Activated CD8-positive, alpha-beta memory T cell treated with anti-CD3 and anti-CD28 coated beads, Interleukin-2, amount 50 U/mL, for 1 hour (primary cell): ENCODE results near the gene DNAH1.

ENCODE experiments used
- DNase-seq: peaks from one replicate; pipeline ENCODE4 v3.0.0-alpha.2; 2020; ENCODE audit errors: extremely low read depth

DNAH1 gene

DNA sequence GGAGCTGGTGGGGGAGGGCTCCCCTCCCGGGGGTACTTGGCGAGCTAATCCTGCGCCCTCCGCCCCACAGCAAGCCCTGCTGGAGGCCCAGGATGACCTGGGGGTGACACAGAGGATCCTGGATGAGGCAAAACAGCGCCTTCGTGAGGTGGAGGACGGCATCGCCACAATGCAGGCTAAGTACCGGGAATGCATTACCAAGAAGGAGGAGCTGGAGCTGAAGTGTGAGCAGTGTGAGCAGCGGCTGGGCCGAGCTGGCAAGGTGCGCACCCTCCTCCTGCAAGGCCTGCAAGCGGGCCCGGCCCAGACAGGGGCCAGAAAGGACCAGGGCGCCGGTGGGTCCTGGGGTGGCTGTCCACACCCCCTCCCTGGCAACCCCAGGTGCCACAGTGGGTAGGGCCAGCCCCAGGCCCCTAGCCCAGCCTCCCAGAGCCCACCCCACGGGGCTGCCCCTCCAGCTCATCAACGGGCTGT is 72.3 kb downstream of the DNAH1 start:
- DNase-seq, result no peak

DNA sequence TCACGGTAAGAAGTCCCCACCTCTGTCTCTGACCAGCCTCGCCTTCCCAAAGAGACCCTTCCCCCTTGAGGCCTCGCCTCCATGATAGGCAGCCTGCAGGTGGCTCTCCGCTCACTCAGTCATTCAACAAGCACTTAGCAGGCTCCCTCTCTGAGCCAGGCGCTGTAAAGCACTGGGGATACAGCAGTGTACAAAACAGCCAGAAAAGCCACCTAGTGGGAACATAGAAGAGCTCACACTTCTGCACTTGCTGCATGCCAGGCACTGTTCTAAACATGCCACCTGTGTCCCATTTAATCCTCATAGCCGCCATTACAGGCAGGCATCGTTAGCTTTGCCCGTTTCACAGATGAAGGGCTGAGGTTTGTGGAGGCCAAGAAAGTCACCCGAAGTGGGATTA is 72.8 kb downstream of the DNAH1 start:
- no peak for DNase-seq

DNA sequence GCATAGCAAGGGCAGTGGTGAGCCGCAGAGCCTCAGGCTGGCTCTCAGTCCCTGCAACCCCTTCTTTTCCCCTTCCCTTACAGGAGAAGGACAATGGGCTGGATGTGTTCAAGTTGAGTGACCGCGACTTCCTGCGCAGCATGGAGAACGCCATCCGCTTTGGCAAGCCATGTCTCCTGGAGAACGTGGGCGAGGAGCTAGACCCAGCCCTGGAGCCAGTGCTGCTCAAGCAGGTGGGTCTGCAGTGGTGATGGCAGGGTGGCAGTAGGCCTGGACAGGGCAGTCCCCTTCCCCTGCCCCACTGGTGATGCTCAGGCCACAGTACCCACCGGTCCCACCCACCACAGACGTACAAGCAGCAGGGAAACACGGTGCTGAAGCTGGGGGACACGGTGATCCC is 75.0 kb downstream of the DNAH1 start:
- DNase-seq, result no peak

DNA sequence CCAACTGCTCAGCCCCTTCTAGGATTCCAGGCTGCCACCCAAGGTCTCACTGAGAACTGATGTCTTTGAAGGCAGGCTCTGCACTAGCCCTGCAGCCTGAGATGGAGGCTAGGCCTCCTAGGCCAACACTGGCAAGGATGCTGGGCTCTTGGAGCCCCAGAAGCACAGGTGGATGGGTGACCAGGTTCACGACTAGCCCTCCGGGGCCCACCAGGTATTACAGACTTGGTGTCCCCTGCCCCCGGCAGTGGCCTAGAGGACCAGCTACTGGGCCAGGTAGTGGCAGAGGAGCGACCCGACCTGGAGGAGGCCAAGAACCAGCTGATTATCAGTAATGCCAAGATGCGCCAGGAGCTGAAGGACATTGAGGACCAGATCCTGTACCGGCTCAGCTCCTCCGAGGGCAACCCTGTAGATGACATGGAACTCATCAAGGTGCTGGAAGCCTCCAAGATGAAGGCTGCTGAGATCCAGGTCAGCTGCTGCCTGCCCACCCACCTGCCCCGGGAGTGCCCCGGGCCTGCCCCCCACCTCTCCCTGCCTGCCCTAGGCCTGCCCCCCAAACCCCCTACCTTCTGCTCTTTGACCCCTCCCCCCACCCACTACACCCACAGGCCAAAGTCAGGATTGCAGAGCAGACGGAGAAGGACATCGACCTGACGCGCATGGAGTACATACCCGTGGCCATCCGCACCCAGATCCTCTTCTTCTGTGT is 76.3 kb downstream of the DNAH1 start:
- no peak for DNase-seq

DNA sequence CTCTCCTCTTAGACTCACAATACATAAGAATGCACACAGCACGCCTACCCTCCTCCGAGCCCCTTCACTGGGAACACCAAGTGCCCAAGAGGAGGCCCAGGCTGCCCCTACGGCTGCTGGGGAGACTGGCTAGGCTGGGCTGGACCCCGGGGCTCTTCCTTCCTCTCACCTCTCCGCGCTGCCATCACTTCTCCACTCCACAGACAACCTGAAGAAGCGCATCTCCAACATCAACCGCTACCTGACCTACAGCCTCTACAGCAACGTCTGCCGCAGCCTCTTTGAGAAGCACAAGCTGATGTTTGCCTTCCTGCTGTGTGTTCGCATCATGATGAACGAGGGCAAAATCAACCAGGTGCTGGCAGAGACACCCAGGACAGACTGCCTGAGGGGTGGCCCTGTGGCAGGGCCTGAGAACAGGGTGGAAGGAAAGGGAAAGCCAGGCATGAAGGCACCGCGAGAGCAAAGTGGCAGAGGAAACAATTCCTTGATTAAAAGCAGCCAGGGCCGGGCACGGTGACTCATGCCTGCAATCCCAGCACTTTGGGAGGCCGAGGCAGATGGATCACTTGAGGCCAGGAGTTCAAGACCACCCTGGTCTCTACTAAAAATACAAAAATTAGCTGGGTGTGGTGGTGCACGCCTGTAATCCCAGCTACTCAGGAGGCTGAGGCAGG is 77.2 kb downstream of the DNAH1 start:
- DNase-seq, result no peak

DNA sequence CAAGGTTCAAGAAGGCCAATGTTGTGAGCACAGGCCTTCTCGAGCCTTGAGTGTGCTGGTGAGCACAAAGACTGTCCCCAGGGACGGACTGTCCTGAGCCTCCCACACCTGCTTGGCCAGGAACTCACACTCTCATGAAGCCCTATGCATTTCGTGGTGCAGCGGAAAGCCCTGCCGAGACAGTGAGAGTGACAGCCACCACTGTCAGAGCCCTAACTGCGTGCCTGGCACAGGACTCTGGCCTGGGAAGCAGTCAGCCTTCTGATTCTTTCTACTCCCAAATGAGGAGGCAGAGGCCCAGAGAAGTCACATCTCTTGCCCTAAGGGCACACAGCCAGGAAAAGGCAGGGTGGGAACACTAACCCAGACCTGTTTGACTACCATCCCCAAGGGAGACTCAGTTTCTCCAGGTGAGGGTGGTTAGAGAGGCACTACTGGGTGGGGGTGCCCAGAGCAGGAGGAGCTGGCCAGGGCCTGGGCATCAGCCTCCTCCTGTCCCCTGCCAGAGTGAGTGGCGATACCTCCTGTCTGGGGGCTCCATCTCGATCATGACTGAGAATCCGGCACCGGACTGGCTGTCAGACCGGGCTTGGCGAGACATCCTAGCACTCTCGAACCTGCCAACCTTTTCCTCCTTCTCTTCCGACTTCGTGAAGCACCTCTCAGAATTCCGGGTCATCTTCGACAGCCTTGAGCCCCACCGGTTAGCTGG is 78.0 kb downstream of the DNAH1 start:
- no peak for DNase-seq

DNA sequence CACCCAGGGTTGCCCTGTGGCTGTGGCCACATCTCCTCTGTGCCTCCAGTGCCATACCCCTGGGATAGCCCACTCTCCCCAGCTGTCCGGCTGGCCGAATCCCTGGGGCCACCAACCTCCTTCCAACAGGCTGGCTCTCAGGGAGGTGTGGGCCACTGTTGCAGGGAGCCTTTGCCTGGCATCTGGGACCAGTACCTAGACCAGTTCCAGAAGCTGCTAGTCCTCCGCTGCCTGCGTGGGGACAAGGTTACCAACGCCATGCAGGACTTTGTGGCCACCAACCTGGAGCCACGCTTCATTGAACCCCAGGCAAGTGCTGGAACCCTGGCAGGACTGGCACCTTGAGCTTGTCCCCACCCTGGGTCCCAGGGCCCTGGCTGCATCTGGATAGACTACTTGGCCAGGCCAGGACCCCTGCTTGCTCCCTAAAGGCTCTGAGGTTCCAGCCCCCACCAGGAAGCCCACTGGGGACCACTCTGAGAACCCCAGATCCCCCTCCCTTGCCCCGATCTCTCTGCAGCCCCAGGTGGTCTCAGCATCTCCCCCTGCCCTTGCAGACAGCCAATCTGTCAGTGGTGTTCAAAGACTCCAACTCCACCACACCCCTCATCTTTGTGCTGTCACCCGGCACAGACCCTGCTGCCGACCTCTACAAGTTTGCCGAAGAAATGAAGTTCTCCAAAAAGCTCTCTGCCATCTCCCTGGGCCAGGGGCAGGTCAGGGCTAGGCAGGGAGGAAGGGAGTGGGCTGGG is 78.8 kb downstream of the DNAH1 start:
- no peak for DNase-seq

DNA sequence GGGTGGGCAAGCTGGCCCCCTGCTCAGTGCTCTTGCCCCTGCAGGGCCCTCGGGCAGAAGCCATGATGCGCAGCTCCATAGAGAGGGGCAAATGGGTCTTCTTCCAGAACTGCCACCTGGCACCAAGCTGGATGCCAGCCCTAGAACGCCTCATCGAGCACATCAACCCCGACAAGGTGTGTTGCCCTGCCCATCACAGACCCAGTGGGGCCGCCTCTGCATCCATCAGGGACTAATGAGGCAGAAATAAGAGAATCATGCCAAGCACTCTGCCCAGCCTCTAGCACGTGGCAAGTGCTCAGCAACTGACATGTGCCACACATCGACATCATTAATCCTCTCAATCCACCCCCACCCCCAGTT is 79.4 kb downstream of the DNAH1 start:
- DNase-seq, result no peak

DNA sequence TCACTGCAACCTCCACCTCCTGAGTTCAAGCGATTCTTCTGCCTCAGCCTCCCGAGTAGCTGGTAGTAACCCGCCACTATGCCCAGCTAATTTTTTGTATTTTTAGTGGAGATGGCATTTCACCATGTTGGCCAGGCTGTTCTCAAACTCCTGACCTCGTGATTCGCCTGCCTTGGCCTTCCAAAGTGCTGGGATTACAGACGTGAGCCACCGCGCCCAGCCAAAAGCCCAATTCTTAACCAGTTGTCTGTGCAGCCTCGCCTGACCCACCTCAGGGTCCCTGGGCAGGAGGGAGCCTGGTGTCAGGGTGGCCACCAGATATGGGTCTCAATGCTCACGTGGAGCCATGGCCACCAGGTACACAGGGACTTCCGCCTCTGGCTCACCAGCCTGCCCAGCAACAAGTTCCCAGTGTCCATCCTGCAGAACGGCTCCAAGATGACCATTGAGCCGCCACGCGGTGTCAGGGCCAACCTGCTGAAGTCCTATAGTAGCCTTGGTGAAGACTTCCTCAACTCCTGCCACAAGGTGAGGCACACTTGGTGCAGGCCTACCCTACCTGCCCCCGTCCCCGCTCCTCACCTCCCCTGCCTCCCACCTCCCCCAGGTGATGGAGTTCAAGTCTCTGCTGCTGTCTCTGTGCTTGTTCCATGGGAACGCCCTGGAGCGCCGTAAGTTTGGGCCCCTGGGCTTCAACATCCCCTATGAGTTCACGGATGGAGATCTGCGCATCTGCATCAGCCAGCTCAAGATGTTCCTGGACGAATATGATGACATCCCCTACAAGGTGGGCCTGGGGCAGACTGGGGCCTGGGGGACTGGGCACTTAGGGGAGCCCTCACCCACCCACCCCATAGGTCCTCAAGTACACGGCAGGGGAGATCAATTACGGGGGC is 80.1 kb downstream of the DNAH1 start:
- no peak for DNase-seq

DNA sequence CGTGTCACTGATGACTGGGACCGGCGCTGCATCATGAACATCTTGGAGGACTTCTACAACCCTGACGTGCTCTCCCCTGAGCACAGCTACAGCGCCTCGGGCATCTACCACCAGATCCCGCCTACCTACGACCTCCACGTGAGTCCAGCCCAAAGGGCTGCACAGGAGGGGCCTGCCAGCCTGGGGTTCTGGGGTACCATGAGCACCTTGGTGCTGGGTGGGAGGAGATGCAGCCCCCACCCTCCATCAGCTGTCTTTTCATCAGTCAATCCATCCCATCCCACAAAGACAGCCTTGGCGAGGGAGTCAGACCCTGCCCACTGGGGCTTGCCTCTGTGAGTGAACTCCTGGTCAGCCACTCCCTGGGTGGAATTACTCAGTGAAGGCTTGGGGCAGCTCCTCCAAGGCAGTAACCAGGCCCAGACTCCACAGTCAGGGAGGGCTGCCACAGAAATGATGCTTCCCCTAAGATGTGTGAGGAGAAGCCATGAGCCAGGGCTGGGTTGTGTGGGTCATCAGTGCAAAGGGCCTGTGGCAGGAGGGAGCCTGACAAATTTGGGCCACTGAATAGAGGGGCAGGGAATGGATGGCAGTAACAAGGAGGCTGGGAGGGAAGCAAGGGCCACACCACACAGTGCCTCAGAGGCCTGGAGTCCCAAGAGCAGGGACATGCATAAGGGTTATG is 80.9 kb downstream of the DNAH1 start:
- DNase-seq, result no peak

DNA sequence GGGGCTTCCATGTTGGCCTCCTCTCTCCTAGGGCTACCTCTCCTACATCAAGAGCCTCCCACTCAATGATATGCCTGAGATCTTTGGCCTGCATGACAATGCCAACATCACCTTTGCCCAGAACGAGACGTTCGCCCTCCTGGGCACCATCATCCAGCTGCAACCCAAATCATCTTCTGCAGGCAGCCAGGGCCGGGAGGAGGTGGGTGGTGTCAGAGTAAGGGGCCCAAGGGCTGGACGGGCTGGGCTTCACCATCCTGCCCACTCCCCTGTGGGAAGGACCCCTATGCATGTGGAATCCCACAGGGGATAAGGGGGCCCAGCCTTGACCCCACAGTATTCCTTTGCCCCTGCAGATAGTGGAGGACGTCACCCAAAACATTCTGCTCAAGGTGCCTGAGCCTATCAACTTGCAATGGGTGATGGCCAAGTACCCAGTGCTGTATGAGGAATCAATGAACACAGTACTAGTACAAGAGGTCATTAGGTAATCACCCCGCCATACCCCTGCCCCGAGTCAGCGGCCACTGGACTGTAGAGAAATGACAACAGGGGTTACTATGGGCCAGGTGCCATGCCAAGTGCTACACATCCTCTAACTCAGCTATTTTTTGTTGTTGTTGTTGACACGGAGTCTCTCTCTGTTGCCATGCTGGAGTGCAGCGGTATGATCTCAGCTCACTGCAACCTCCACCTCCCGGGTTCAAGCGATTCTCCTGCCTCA is 81.7 kb downstream of the DNAH1 start:
- no peak for DNase-seq

DNA sequence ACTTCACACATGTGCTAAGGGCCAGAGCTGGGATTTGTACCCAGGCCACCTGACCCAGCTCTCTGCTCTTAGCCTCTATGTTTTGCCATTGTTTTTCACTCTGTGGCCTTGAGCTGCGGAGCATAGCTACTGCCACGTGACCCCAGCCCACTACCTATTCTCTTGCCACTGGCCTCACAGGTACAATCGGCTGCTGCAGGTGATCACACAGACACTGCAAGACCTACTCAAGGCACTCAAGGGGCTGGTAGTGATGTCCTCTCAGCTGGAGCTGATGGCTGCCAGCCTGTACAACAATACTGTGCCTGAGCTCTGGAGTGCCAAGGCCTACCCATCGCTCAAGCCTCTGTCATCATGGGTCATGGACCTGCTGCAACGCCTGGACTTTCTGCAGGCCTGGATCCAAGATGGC is 82.6 kb downstream of the DNAH1 start:
- no peak for DNase-seq

DNA sequence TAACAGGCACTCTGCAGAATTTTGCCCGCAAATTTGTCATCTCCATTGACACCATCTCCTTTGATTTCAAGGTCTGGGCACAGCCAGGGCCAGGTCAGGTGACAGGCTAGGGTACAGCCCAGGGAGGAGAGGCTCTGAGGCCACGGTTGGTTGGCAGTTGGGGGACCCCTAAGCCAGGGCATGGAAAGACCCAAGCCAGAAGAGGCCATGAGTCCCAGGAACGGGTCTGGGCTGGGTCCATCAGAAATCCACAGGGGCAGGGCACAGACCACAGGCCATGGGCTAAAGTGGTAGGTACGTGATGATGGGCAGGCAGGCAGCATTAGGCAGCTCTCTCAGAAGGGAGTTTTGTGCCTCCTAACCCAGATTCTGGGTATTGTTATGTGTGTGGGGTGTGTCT is 83.0 kb downstream of the DNAH1 start:
- no peak for DNase-seq

DNA sequence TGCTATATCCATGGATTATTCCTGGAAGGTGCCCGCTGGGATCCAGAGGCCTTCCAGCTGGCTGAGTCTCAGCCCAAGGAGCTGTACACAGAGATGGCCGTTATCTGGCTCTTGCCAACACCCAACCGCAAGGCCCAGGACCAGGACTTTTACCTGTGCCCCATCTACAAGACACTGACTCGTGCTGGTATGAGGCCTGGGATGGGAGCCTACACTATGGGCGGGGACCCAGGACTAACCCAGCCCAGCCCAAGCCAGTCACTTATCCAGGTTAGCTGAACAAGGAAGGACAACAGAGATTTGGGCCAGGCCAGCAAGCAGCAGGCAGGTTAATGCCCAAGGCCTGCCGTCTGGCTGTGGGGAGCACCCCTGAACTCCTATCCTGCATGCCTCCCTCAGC is 83.5 kb downstream of the DNAH1 start:
- DNase-seq, result no peak

DNA sequence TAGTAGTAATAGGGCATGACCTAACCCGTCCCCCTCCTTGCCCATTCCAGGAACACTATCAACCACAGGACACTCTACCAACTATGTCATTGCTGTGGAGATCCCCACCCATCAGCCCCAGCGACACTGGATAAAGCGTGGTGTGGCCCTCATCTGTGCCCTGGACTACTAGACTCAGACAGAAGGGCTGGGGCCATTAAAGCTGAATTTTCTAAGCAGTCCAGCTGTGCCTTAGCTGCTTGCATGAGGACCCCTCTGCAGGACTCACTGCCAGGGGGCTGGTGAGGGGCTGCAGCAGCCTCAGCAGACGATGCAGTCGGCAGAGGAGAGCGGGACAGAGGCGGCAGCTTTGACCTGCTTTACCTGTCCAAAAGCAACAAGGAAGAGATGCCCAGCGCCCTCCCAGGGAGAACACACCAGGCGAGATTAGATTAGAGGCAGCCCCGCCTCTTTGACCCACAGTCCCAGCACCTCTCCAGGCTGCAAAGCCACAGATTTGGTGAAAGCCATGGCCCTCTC is 84.2 kb downstream of the DNAH1 start:
- DNase-seq, result no peak

DNA sequence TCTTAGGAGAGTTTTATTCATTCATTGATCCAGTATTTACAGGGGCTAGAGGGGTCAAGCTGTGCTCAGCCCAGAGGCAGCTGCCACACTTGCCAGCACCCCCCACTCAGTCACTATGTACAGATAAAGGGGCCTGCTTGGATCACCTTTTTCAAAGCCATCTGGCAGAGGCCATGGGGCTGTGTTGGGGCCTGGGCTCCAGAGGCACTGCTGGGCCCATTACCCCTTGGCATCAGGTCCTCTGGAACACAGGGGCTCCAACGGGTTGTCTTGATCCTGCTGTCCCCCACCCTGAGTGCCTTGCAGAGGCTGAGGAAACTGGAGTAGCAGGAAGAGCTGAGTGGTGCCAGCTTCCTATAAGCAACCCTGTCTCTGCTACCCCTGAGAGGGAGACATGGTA is 84.9 kb downstream of the DNAH1 start:
- DNase-seq, result no peak

DNA sequence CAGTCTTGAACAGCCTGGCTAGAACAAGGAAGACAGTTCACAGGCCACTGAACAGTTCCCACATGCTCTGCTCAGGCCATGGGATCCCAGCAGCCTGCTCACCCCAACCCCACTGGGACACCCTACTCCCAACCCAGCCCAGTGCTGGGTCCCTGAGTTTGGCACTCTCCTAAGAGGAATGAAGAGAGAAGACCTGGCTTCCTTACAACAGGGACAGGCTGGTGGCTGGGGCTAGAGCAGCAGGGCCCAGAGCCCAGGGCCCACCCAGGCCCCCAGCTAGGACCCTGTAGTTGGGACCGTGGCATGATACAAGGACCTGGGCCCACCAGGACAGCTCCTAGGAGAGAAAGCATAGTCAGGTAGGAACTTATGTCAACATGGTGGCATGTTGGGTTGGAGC is 85.4 kb downstream of the DNAH1 start:
- no peak for DNase-seq

DNA sequence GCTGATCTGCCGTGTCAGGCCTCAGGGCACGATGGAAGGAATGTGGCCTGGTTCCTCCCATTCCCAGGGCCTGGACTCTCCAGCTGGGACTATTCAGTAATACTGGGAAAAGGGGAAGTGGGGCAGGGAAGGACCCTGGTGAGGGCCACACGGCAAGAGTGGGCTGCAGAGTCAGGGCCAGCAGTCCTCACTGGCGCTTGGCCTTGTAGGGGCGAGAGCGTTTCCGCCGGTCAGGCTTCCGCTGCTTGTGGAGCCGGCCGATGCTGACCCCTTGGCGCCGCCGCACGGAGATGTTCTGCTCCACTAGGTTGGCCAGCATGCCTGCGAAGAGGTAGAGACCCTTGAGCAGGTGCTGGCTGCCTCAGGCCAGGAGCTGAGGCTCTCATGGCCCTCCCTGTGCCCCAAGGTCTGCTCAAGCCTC is 86.0 kb downstream of the DNAH1 start:
- no peak for DNase-seq

DNA sequence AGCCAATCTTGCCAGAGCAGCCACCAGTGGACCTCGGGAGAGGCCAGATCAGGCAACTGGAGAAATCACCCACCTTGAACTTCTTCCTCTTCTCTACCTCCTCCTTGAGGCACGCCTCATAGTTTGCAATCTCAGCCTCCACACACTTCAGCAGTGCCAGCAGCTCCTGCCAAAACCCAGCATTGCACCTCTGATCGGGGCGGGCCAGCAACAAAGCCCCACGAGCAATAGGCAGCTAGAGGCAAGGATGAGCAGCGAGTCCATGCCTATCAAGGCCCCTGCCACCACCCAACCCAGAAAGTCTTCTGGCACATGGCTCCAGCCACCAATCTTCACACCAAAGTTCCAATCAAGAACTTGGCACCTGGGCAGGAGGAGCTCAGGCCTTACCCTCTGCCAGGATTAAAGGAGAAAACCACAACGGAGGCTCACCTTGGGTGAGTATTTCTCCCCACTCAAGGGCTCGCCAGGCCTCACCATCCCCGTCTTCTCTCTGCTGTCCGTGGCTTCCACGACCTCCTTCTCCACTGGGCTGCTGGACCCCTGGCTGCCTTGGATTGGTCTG is 86.7 kb downstream of the DNAH1 start:
- DNase-seq, result no peak
